ENCODE results near the gene HYAL2. TPM values are rescaled to one million over a fixed set of nuclear protein-coding genes. Genes with fewer than 3 reads are reported as not detected.

The HYAL2 gene
- total RNA-seq, 4 donors from 2014 or later: 112 to 289 (median 166) TPM

GRCh38 chr3:50293079-50293801 lies 29.3 kb downstream of the HYAL2 start:
- Histone ChIP-seq H3K4me1 (peaks cover 0 to 10% of the 10 kb centered on the region in 2 donors), H3K36me3 (no peaks in the 10 kb centered on the region), H3K9me3 (no peaks in the 10 kb centered on the region), H3K4me3 (peak overlapping the region in 1 of 2 donors; percentile 35), H3K27me3 (no peaks in the 10 kb centered on the region), H3K27ac (peak overlapping the region; percentile 64 to 75)
- intact Hi-C loops (cut with DNase I; ENCODE audit: low total_unique reads): no loop called here
- TF ChIP-seq CTCF (IDR thresholded peaks at IDR 0.05): no peak
- TF ChIP-seq POLR2A (IDR thresholded peaks at IDR 0.05): no peak
- peak in 1 of 2 donors; percentile 34 for DNase-seq

GRCh38 chr3:50292159-50293078 lies 30.1 kb downstream of the HYAL2 start, which contains the start of gene IFRD2:
Gene IFRD2 (minus strand): TSS chr3:50292429. CDS start chr3:50292274, 155 bp downstream.
- peak in 2 of 4 experiments; percentile 15 to 37 for TF ChIP-seq CTCF (IDR thresholded peaks at IDR 0.05)
- peak; percentile 53 to 75 for TF ChIP-seq POLR2A (IDR thresholded peaks at IDR 0.05)
- peak within 1 kb of the TSS; percentile 99 to 100 for H3K4me3 ChIP-seq
- H3K36me3 ChIP-seq: no peaks in the 10 kb centered on the region
- peak; percentile 96 for DNase-seq
- H3K27ac ChIP-seq: peak within 1 kb of the TSS; percentile 83 to 87
- peaks cover 0 to 9% of the 10 kb centered on the region in 2 donors for H3K4me1 ChIP-seq
- no peaks in the 10 kb centered on the region for H3K9me3 ChIP-seq
- intact Hi-C loops (cut with DNase I; ENCODE audit: low total_unique reads): no loop called here
- no peaks in the 10 kb centered on the region for H3K27me3 ChIP-seq

GRCh38 chr3:50290161-50290641 lies 32.3 kb downstream of the HYAL2 start:
- no peak overlapping the region for H3K27ac ChIP-seq
- H3K27me3 ChIP-seq: no peaks in the 10 kb centered on the region
- intact Hi-C loops (cut with DNase I; ENCODE audit: low total_unique reads): no loop called here
- peaks cover 0 to 9% of the 10 kb centered on the region in 2 donors for H3K4me1 ChIP-seq
- H3K4me3 ChIP-seq: no peak overlapping the region
- TF ChIP-seq POLR2A (IDR thresholded peaks at IDR 0.05) (no peak), CTCF (IDR thresholded peaks at IDR 0.05) (no peak)
- no peaks in the 10 kb centered on the region for H3K36me3 ChIP-seq
- DNase-seq: peak in 1 of 2 donors; percentile 48
- no peaks in the 10 kb centered on the region for H3K9me3 ChIP-seq

GRCh38 chr3:50289130-50289529 lies 33.4 kb downstream of the HYAL2 start:
- no peak for TF ChIP-seq CTCF (IDR thresholded peaks at IDR 0.05)
- H3K4me3 ChIP-seq: no peak overlapping the region
- H3K27ac ChIP-seq: no peak overlapping the region
- H3K4me1 ChIP-seq: peaks cover 0 to 9% of the 10 kb centered on the region in 2 donors
- no peaks in the 10 kb centered on the region for H3K36me3 ChIP-seq
- no peaks in the 10 kb centered on the region for H3K9me3 ChIP-seq
- DNase-seq: no peak
- no peaks in the 10 kb centered on the region for H3K27me3 ChIP-seq
- intact Hi-C loops (cut with DNase I; ENCODE audit: low total_unique reads): no loop called here

Data from uterus (tissue), 4 donors.